Measurements from ENCODE around the gene MME. TPM values are rescaled to one million over a fixed set of nuclear protein-coding genes. Genes with fewer than 3 reads are reported as not detected.

MME gene
- total RNA-seq, 1 experiment from 2014 or later = 23.9 TPM

DNA sequence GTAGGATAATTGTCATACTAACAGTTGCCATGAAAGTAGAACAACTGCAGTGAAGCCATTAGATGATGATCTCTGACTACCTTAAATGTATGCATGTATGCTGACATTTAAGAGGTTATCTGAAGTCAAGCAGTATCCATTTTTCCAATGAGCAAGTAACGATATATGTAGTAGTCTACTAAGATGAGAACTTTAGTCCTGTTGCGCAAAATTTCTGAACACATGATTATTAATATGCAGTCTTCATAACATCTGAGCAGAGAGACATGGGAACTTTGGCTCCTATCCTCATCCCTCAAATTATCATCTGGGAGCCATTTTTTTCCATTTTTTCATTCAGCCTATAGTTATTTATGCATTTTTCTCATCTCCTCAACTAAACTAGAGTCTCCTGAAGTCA, 79.2 kb downstream of the MME start:
- H3K9me3 Mint-ChIP-seq = no peaks in the 10 kb centered on the region
- DNase-seq (ENCODE audit: low spot score) = no peak
- CTCF ChIA-PET = no interaction called here
- POLR2A ChIA-PET = no interaction called here
- TF ChIP-seq, protein P1, sequence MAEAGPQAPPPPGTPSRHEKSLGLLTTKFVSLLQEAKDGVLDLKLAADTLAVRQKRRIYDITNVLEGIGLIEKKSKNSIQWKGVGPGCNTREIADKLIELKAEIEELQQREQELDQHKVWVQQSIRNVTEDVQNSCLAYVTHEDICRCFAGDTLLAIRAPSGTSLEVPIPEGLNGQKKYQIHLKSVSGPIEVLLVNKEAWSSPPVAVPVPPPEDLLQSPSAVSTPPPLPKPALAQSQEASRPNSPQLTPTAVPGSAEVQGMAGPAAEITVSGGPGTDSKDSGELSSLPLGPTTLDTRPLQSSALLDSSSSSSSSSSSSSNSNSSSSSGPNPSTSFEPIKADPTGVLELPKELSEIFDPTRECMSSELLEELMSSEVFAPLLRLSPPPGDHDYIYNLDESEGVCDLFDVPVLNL (CRISPR knock-in tag; IDR thresholded peaks at IDR 0.05; ENCODE audit: borderline replicate concordance, low read depth) = no peak
- TF ChIP-seq CREM (CRISPR knock-in tag; IDR thresholded peaks at IDR 0.05) (no peak), FOXP1 (CRISPR knock-in tag; IDR thresholded peaks at IDR 0.05; ENCODE audit: borderline replicate concordance) (no peak), ZNF121 (CRISPR knock-in tag; IDR thresholded peaks at IDR 0.05) (no peak), FOXJ3 (CRISPR knock-in tag; IDR thresholded peaks at IDR 0.05; ENCODE audit: borderline replicate concordance) (no peak)
- TF ChIP-seq, protein P2, sequence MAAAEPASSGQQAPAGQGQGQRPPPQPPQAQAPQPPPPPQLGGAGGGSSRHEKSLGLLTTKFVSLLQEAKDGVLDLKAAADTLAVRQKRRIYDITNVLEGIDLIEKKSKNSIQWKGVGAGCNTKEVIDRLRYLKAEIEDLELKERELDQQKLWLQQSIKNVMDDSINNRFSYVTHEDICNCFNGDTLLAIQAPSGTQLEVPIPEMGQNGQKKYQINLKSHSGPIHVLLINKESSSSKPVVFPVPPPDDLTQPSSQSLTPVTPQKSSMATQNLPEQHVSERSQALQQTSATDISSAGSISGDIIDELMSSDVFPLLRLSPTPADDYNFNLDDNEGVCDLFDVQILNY (CRISPR knock-in tag; IDR thresholded peaks at IDR 0.05) = no peak
- no peaks in the 10 kb centered on the region for H3K36me3 Mint-ChIP-seq
- no peak overlapping the region for H3K4me3 Mint-ChIP-seq
- no peak overlapping the region for H3K27ac Mint-ChIP-seq
- no peaks in the 10 kb centered on the region for H3K27me3 Mint-ChIP-seq (ENCODE audit: low read depth)
- ATAC-seq = no peak
- no peaks in the 10 kb centered on the region for H3K4me1 Mint-ChIP-seq

DNA sequence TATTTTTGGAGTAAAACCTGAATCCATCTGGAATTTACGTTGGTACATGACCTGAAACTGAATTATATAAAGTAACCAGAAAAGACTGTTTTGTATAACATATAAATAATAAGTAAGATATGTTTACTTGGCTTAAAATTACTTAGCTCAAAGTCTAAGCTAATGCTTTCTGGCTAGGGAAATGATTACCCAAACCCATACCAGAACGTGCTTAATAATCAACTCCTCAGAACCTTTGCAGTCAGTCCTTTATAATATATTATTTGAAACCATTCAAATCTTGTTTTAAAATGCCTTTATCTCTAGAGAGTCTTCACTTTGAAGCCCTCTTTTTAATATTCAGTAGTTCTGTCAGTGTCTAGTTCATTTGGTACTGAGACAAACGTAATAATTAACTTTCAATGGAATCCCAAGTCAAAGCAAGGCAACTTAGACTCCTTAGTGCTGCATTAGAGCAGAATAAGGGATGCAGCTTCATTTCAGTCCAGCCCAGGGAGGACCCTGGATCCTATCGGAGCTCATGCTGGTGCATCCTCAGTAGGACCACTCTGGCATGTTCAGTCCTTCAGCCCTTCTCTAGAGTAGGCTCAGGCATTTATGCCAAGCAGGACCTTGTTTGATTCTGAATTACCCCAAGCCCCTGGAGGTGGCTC, 81.6 kb downstream of the MME start:
- H3K4me3 Mint-ChIP-seq = no peak overlapping the region
- no peak overlapping the region for H3K27ac Mint-ChIP-seq
- ATAC-seq = no peak
- POLR2A ChIA-PET = no interaction called here
- CTCF ChIA-PET = no interaction called here
- H3K4me1 Mint-ChIP-seq = no peaks in the 10 kb centered on the region
- DNase-seq (ENCODE audit: low spot score) = no peak
- H3K9me3 Mint-ChIP-seq = no peaks in the 10 kb centered on the region
- H3K27me3 Mint-ChIP-seq (ENCODE audit: low read depth) = no peaks in the 10 kb centered on the region
- no peaks in the 10 kb centered on the region for H3K36me3 Mint-ChIP-seq
- TF ChIP-seq, protein P3, sequence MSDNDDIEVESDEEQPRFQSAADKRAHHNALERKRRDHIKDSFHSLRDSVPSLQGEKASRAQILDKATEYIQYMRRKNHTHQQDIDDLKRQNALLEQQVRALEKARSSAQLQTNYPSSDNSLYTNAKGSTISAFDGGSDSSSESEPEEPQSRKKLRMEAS (CRISPR knock-in tag; IDR thresholded peaks at IDR 0.05) = no peak
- TF ChIP-seq, protein P4, sequence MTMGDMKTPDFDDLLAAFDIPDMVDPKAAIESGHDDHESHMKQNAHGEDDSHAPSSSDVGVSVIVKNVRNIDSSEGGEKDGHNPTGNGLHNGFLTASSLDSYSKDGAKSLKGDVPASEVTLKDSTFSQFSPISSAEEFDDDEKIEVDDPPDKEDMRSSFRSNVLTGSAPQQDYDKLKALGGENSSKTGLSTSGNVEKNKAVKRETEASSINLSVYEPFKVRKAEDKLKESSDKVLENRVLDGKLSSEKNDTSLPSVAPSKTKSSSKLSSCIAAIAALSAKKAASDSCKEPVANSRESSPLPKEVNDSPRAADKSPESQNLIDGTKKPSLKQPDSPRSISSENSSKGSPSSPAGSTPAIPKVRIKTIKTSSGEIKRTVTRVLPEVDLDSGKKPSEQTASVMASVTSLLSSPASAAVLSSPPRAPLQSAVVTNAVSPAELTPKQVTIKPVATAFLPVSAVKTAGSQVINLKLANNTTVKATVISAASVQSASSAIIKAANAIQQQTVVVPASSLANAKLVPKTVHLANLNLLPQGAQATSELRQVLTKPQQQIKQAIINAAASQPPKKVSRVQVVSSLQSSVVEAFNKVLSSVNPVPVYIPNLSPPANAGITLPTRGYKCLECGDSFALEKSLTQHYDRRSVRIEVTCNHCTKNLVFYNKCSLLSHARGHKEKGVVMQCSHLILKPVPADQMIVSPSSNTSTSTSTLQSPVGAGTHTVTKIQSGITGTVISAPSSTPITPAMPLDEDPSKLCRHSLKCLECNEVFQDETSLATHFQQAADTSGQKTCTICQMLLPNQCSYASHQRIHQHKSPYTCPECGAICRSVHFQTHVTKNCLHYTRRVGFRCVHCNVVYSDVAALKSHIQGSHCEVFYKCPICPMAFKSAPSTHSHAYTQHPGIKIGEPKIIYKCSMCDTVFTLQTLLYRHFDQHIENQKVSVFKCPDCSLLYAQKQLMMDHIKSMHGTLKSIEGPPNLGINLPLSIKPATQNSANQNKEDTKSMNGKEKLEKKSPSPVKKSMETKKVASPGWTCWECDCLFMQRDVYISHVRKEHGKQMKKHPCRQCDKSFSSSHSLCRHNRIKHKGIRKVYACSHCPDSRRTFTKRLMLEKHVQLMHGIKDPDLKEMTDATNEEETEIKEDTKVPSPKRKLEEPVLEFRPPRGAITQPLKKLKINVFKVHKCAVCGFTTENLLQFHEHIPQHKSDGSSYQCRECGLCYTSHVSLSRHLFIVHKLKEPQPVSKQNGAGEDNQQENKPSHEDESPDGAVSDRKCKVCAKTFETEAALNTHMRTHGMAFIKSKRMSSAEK (CRISPR knock-in tag; IDR thresholded peaks at IDR 0.05; ENCODE audit: borderline replicate concordance) = no peak
- TF ChIP-seq, protein P5, sequence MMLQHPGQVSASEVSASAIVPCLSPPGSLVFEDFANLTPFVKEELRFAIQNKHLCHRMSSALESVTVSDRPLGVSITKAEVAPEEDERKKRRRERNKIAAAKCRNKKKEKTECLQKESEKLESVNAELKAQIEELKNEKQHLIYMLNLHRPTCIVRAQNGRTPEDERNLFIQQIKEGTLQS (CRISPR knock-in tag; conservative IDR thresholded peaks at IDR 0.05) = no peak
- no peak for TF ChIP-seq MXD4 (CRISPR knock-in tag; IDR thresholded peaks at IDR 0.05; ENCODE audit: borderline replicate concordance)
- TF ChIP-seq NR1H2 (CRISPR knock-in tag; IDR thresholded peaks at IDR 0.05) = no peak
- TF ChIP-seq, protein P6, sequence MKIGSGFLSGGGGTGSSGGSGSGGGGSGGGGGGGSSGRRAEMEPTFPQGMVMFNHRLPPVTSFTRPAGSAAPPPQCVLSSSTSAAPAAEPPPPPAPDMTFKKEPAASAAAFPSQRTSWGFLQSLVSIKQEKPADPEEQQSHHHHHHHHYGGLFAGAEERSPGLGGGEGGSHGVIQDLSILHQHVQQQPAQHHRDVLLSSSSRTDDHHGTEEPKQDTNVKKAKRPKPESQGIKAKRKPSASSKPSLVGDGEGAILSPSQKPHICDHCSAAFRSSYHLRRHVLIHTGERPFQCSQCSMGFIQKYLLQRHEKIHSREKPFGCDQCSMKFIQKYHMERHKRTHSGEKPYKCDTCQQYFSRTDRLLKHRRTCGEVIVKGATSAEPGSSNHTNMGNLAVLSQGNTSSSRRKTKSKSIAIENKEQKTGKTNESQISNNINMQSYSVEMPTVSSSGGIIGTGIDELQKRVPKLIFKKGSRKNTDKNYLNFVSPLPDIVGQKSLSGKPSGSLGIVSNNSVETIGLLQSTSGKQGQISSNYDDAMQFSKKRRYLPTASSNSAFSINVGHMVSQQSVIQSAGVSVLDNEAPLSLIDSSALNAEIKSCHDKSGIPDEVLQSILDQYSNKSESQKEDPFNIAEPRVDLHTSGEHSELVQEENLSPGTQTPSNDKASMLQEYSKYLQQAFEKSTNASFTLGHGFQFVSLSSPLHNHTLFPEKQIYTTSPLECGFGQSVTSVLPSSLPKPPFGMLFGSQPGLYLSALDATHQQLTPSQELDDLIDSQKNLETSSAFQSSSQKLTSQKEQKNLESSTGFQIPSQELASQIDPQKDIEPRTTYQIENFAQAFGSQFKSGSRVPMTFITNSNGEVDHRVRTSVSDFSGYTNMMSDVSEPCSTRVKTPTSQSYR (CRISPR knock-in tag; IDR thresholded peaks at IDR 0.05) = no peak
- TF ChIP-seq ESRRA (CRISPR knock-in tag; IDR thresholded peaks at IDR 0.05; ENCODE audit: borderline replicate concordance) = no peak
- TF ChIP-seq TEAD4 (CRISPR knock-in tag; IDR thresholded peaks at IDR 0.05) = no peak
- TF ChIP-seq, protein P7, sequence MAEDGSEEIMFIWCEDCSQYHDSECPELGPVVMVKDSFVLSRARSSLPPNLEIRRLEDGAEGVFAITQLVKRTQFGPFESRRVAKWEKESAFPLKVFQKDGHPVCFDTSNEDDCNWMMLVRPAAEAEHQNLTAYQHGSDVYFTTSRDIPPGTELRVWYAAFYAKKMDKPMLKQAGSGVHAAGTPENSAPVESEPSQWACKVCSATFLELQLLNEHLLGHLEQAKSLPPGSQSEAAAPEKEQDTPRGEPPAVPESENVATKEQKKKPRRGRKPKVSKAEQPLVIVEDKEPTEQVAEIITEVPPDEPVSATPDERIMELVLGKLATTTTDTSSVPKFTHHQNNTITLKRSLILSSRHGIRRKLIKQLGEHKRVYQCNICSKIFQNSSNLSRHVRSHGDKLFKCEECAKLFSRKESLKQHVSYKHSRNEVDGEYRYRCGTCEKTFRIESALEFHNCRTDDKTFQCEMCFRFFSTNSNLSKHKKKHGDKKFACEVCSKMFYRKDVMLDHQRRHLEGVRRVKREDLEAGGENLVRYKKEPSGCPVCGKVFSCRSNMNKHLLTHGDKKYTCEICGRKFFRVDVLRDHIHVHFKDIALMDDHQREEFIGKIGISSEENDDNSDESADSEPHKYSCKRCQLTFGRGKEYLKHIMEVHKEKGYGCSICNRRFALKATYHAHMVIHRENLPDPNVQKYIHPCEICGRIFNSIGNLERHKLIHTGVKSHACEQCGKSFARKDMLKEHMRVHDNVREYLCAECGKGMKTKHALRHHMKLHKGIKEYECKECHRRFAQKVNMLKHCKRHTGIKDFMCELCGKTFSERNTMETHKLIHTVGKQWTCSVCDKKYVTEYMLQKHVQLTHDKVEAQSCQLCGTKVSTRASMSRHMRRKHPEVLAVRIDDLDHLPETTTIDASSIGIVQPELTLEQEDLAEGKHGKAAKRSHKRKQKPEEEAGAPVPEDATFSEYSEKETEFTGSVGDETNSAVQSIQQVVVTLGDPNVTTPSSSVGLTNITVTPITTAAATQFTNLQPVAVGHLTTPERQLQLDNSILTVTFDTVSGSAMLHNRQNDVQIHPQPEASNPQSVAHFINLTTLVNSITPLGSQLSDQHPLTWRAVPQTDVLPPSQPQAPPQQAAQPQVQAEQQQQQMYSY (CRISPR knock-in tag; IDR thresholded peaks at IDR 0.05) = no peak
- no peak for TF ChIP-seq ZNF232 (CRISPR knock-in tag; IDR thresholded peaks at IDR 0.05)
- no peak for TF ChIP-seq JAZF1 (CRISPR knock-in tag; IDR thresholded peaks at IDR 0.05)
- no peak for TF ChIP-seq SMAD4 (CRISPR knock-in tag; IDR thresholded peaks at IDR 0.05)
- TF ChIP-seq, protein P8, sequence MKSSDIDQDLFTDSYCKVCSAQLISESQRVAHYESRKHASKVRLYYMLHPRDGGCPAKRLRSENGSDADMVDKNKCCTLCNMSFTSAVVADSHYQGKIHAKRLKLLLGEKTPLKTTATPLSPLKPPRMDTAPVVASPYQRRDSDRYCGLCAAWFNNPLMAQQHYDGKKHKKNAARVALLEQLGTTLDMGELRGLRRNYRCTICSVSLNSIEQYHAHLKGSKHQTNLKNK (CRISPR knock-in tag; IDR thresholded peaks at IDR 0.05) = no peak
- no peak for TF ChIP-seq ZNF423 (CRISPR knock-in tag; IDR thresholded peaks at IDR 0.05)
- TF ChIP-seq FOXK1 (CRISPR knock-in tag; IDR thresholded peaks at IDR 0.05) = no peak
- no peak for TF ChIP-seq SOX15 (CRISPR knock-in tag; IDR thresholded peaks at IDR 0.05)

All from WTC11 (cell line).